ENCODE measurements around the gene DIO3. TPM values are rescaled to one million over a fixed set of nuclear protein-coding genes. Genes with fewer than 3 reads are reported as not detected.
"Not testable (repeated sequence)": the region's sequence is repeated elsewhere in the genome, so short reads cannot be mapped to it uniquely, and the experiment has no call there.

Gene DIO3
- total and polyA plus RNA-seq, 8 donors: 0.29 to 3.4 (median 1.5) TPM; not detected in 2

GRCh38 chr14:101547107-101547738, 14.1 kb upstream of the DIO3 start:
- Histone ChIP-seq H3K4me1 (no peaks in the 10 kb centered on the region), H3K4me3 (no peak overlapping the region), H3K27ac (no peak overlapping the region), H3K9me3 (peaks cover 0 to 12% (median 6%) of the 10 kb centered on the region in 4 donors), H3K36me3 (no peaks in the 10 kb centered on the region), H3K27me3 (peaks cover 0 to 36% (median 3%) of the 10 kb centered on the region in 3 donors)
- 72 to 87% (median 85%) methylated on average over 4 to 10 of the region's 10 CpGs for WGBS, 5 donors
- TF ChIP-seq EP300 (IDR thresholded peaks at IDR 0.05): no peak
- TF ChIP-seq POLR2A (IDR thresholded peaks at IDR 0.05): no peak
- no peak for TF ChIP-seq POLR2AphosphoS5 (IDR thresholded peaks at IDR 0.05)
- TF ChIP-seq CTCF (IDR thresholded peaks at IDR 0.05): no peak
- DNase-seq: no peak
- intact Hi-C loops (cut with DNase I; ENCODE audit: low total_unique reads): no loop called here

- Histone ChIP-seq H3K9me3 (peaks cover 0 to 12% (median 6%) of the 10 kb centered on the region in 4 donors), H3K4me3 (no peak overlapping the region), H3K4me1 (no peaks in the 10 kb centered on the region), H3K36me3 (no peaks in the 10 kb centered on the region), H3K27ac (no peak overlapping the region), H3K27me3 (peaks cover 0 to 36% (median 3%) of the 10 kb centered on the region in 3 donors)
- no peak for TF ChIP-seq POLR2AphosphoS5 (IDR thresholded peaks at IDR 0.05)
- TF ChIP-seq POLR2A (IDR thresholded peaks at IDR 0.05): no peak
- TF ChIP-seq CTCF (IDR thresholded peaks at IDR 0.05): no peak
- no peak for TF ChIP-seq EP300 (IDR thresholded peaks at IDR 0.05)
- no peak for DNase-seq
- intact Hi-C loops (cut with DNase I; ENCODE audit: low total_unique reads): no loop called here
- WGBS, 5 donors: 60 to 72% (median 68%) methylated on average over 15 to 16 of the region's 16 CpGs
Measured at GRCh38 chr14:101547961-101548669, 13.2 kb upstream of the DIO3 start.

- TF ChIP-seq POLR2AphosphoS5 (IDR thresholded peaks at IDR 0.05) (no peak), EP300 (IDR thresholded peaks at IDR 0.05) (no peak), CTCF (IDR thresholded peaks at IDR 0.05) (no peak), POLR2A (IDR thresholded peaks at IDR 0.05) (no peak)
- DNase-seq: no peak
- peaks cover 0 to 36% (median 3%) of the 10 kb centered on the region in 3 donors for H3K27me3 ChIP-seq
- H3K4me1 ChIP-seq: no peaks in the 10 kb centered on the region
- no peak overlapping the region for H3K27ac ChIP-seq
- WGBS, 5 donors: 75 to 87% (median 85%) methylated on average over 5 of the region's 5 CpGs
- H3K4me3 ChIP-seq: no peak overlapping the region
- H3K36me3 ChIP-seq: no peaks in the 10 kb centered on the region
- intact Hi-C loops (cut with DNase I; ENCODE audit: low total_unique reads): no loop called here
- peaks cover 0 to 9% (median 6%) of the 10 kb centered on the region in 4 donors for H3K9me3 ChIP-seq
Measured at GRCh38 chr14:101548710-101549109, 12.6 kb upstream of the DIO3 start.

- no peak for TF ChIP-seq POLR2A (IDR thresholded peaks at IDR 0.05)
- no peak for TF ChIP-seq POLR2AphosphoS5 (IDR thresholded peaks at IDR 0.05)
- no peak for TF ChIP-seq CTCF (IDR thresholded peaks at IDR 0.05)
- no peak for TF ChIP-seq EP300 (IDR thresholded peaks at IDR 0.05)
- 55 to 90% (median 88%) methylated on average over 5 to 18 of the region's 18 CpGs for WGBS, 5 donors
Measured at GRCh38 chr14:101549154-101549553, 12.1 kb upstream of the DIO3 start.

GRCh38 chr14:101550202-101550912, 10.9 kb upstream of the DIO3 start:
- intact Hi-C loops (cut with DNase I; ENCODE audit: low total_unique reads); H3K36me3 ChIP-seq; H3K4me1 ChIP-seq; H3K9me3 ChIP-seq; DNase-seq; H3K4me3 ChIP-seq; H3K27ac ChIP-seq: not testable (repeated sequence)
- H3K27me3 ChIP-seq: peaks cover 0 to 51% (median 10%) of the 10 kb centered on the region in 3 donors
- 73 to 92% (median 83%) methylated on average over 5 of the region's 5 CpGs for WGBS, 5 donors

More at GRCh38 chr14:101549154-101549553, 12.1 kb upstream of the DIO3 start:
- H3K27ac ChIP-seq: no peak overlapping the region
- H3K4me3 ChIP-seq: no peak overlapping the region
- DNase-seq: no peak
- H3K4me1 ChIP-seq: no peaks in the 10 kb centered on the region
- intact Hi-C loops (cut with DNase I; ENCODE audit: low total_unique reads): no loop called here
- H3K36me3 ChIP-seq: no peaks in the 10 kb centered on the region
- H3K27me3 ChIP-seq: peaks cover 0 to 40% (median 3%) of the 10 kb centered on the region in 3 donors
- H3K9me3 ChIP-seq: peaks cover 0 to 6% (median 5%) of the 10 kb centered on the region in 4 donors
